ENCODE measurements around the gene ZNF423.

Gene ZNF423

DNA sequence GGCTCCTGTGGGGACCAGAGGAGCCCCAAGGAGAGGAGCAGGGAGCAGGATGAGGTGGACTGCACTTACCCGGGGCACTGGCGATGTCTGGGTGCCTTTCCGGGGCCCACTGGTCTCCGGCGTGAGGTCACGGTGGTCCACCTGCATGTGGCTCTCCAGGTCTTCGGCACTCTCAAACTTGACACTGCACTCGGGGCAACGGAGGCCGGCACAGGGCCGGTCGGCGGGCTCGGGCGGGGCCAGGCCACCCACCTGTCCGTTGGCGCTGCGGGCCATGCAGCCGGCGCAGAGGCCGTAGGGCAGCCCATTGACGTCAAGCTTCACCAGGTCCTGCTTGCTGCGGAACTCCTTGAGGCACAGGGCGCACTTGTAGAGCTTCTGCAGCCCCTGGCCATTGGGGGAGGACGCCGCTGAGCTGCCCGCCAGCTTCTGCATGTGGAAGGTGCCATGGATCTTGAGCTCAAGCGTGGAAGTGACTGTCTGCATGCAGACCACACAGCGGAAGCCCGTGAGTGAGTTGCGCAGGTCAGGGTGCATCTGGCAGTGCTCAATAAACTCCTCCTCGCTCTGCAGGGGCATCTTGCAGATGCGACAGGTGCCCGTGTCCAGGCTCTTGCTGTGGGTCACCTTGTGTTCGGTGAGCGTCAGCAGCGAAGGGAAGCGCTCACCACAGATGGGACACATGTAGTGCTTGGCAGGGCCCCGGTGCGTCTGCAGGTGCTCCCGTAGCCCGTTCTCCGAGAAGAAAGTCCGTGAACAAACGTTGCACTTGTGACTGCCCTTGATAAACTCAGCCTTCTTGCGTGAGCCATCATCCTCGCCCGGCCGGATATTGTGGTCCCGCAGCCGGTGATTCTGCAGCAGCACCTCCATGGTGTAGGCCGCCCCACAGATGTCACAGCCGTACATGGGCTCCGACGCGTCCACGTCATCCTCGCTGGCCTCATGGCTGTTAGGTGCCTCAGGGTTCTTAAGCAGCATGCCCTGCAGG lies 220.0 kb downstream of the ZNF423 start:
- no peak for DNase-seq

GRCh38 chr16:49635009-49635350 lies 220.9 kb downstream of the ZNF423 start:
- DNase-seq: no peak

GRCh38 chr16:49634235-49635008 lies 221.5 kb downstream of the ZNF423 start:
- no peak for DNase-seq

DNA sequence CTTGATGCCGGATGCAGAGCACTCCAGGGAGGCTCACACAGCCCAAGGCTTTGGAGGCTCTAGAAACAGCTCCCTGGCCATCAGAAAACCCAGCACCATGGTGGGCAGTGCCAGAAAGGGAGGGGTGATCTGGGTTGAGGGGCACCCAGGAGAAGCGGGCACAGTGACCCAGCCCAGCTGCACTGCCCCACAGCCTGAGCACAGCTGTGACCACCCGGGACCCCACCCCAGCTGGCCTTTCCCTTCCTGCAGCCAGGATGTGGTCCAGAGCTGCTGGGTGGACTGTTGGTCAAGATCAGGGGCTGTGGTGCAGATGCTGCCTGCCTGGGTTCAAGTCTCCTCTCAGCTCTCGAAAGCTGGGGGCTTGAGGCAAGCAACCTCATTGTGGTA lies 223.1 kb downstream of the ZNF423 start:
- no peak for DNase-seq

- no peak for DNase-seq
Measured at GRCh38 chr16:49632086-49632794, 223.7 kb downstream of the ZNF423 start.

GRCh38 chr16:49631187-49632041 lies 224.5 kb downstream of the ZNF423 start:
- peak; percentile 25 for DNase-seq

DNA sequence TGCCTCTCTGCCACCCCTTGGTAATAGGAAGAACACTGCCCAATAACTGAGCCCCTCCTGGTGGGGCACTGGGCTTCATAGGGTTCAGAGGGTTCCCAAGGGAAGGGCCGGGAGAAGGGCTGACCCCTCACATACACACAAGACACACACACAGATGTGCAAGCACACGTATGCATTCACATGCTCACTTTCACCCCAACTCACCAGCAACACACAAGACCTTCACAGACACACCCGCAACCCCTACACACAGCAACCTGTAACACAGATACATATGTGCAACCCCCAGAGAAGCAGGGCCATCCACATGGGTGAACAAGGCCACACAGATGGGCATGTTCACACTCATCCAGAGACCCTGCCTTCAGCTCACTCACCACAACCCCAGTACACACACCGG lies 225.1 kb downstream of the ZNF423 start:
- no peak for DNase-seq

- DNase-seq: no peak
Measured at GRCh38 chr16:49629851-49630250, 226.1 kb downstream of the ZNF423 start.

- DNase-seq: no peak
Measured at GRCh38 chr16:49628148-49628547, 227.8 kb downstream of the ZNF423 start.

- DNase-seq: no peak
Measured at GRCh38 chr16:49625311-49626065, 230.4 kb downstream of the ZNF423 start.

DNA sequence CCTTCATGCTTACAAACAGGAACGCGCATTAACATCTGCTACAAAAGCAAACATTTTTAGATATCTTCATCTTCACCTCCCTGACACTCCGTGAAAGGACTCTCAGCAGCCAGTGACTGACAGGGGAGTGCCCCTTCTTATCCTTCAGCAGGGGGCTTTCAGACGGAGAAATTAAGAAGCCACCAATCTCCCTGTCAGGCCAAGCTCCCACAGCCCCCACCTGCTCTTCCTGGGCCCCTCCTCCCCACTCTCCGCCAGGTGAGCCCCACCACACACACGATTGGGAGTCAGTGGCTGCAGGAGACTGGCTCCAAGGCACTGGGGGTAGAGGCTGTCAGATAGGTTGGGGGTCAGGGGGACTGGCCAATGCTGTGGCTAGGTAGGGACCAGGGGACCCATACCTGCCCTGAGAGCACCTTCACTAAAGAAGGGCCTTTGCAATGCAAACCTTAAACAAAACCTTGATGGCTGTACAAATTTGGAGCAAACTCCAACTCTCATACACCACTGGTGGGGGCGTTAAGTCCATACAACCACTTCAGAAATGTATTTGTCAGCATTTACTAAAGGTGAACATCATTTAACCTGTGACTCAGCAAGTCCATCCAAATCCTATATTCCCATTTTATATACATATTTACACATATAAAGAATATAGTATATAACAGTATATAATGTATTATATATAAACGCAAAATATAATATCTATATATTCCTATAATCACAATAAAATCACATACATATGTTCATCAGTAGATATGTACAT lies 232.2 kb downstream of the ZNF423 start:
- DNase-seq: no peak

- DNase-seq: no peak
Measured at GRCh38 chr16:49622421-49623402, 233.2 kb downstream of the ZNF423 start.

GRCh38 chr16:49622084-49622390 lies 233.9 kb downstream of the ZNF423 start:
- DNase-seq: no peak

- peak; percentile 45 for DNase-seq
Measured at GRCh38 chr16:49621241-49622083, 234.4 kb downstream of the ZNF423 start.

- peak; percentile 21 for DNase-seq
Measured at GRCh38 chr16:49620869-49621240, 235.1 kb downstream of the ZNF423 start.

GRCh38 chr16:49620158-49620868 lies 235.6 kb downstream of the ZNF423 start:
- peak; percentile 79 for DNase-seq

DNA sequence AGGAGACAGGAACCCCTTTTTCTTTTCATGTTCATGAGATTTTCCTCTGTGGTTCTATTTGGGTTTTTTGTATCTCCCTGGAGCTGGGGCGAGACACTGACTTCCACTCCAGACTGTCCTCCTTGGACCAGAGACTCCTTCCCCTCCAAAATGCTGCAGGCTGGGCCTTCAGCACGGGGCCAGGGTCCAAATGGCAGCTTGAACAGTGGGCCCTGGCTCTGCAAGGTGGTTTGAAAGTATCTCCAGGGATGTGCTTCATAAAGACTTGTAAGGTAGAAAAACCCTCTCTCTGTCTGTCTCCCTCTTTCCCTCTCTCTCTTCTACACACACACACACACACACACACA lies 236.1 kb downstream of the ZNF423 start:
- DNase-seq: no peak

- no peak for DNase-seq
Measured at GRCh38 chr16:49618955-49619354, 237.0 kb downstream of the ZNF423 start.
